Stimulated activated CD8-positive, alpha-beta memory T cell treated with anti-CD3 and anti-CD28 coated beads, Interleukin-4, amount 100 ng/mL, for 4 hours (primary cell): Measurements from ENCODE around the gene TTPAL.

ENCODE experiments used
- DNase-seq, 2 donors: peaks; one replicate each; pipeline ENCODE4 v3.0.0-alpha.2; 2020; ENCODE audit warnings: low read depth in 2 of 2, low spot score in 1 of 2

The TTPAL gene

DNA sequence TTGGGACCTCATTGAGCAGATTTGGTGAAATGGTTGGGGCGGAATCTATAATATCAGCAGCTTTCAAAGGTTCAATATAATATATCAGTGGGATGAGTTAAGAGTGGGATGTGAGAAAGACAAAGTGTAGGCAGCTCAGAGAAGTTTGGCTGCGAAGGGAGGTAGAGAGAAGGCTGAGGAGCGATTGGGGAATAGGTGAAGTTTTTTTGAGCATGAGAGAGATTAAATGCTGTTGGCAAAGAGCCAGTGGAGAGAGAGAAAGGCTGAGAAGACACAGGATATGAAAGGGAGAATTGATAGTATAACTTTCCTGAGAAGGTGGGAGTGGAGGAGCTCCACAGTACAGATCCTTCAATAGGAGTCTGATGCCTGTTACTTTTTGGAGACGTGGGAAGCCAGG lies 58.3 kb downstream of the TTPAL start:
- no peak for DNase-seq

DNA sequence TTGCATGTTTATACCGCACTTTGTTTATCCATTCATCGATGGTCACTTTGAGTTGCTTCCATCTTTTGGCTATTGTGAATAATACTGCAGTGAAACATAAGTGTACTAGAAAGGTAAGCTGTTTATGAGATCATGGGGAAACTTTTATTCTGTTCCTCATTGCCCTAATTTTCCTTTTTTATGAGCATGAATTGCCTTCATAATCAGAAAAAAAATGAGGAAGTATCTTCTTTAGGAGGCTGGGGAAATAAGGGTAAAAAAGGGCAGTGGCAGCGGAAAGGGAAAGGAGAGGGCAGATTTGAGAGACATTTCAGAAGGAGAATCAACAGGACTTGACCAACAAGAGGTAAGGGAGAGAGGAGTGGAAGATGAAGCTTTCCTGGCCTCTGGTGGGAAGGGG lies 60.5 kb downstream of the TTPAL start:
- DNase-seq = no peak

DNA sequence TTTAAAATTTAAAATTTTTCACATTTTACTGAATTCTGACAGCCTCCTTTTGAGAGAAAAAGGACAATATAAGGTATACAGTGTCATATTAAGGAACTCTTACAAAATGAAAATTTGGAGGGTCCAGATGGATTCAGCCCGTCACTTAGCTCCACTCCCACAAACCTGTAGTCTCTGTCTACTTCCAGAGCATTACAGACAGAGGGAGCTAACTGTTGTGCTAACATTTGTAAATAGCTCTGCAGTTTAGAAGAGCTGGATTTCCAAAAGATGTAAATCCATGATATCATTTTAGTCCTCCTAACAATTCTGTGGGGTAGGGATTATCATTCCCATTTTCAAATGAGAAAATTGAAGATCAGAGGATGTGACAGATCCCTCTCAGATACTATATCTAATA lies 62.3 kb downstream of the TTPAL start:
- no peak for DNase-seq

DNA sequence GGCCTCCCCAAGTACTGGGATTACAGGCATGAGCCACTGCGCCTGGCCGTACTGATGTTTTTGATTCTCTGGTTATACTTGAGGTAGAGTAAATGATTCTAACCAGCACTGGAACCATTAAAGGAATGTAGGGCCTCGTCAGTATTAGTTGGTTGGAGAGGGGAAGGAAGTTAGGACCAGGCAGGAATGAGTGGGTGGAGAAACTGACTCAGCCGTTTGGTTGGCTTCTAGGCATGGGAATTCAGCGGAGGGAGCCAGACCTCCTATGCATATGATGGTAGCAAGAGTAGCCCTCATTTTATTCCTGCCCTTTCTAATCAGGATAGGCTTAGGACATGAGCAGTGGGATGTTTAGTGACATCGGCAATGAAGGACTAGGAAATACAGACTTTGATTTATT lies 65.2 kb downstream of the TTPAL start:
- no peak for DNase-seq

DNA sequence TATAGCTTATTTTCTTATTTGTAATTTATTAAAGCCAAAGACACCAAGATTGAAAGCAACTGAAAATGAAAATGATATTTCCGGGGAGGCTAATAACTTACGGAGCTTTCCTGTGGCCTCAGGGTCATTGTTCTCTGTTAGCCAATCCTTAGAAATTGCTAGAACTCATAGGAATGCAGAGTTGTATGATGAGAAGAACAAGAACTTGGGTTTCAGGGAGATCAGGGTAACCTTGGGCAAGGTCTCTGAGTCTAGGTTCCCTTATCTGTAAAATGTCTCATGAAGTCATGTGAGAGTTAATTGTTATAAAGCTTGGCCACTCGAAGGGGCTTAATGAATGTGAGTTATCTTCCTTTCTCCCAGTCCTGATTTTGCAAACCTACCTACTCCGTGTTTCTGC lies 66.3 kb downstream of the TTPAL start:
- DNase-seq = no peak

DNA sequence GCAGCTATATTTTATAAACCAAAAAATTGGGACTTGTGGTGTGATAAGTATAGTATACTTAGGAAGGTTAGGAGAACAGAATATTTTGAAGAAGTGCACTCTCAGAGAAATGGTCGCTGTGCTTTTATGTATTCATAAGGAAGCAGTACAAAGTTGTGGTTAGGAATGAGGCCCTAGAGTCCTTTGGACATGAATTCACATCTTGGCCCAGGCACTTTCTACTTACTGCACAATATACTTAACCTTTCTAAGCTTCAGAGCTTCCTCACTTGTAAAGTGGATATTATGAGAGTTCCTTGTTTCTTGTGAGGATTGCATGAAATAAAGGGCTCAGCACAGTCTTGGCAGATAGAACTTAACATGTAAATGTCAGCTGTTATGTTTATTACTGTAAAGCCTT lies 67.2 kb downstream of the TTPAL start:
- no peak for DNase-seq

DNA sequence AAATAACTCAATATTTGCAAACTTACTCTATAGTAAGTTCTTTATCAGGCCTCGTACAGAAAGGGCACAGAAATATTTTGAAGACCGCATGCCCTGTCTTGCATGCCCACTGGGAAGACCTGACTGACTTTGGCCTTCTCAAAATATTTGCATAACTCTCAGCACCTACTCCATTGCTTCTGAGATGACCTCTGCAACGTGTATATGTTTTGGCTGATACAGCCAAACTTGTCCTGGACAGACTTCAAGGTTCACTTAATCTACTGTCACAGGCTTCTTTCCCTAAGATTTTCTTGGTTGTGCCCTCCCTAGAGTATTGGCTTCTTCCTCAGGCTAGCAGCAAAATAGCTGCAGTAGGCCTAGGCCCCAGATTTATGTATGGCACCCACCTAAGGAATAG lies 67.7 kb downstream of the TTPAL start:
- DNase-seq = no peak
